H4 (cell line): ENCODE data around the gene VAV2. TPM values are rescaled to one million over a fixed set of nuclear protein-coding genes. Genes with fewer than 3 reads are reported as not detected.
"Not testable (repeated sequence)": the region's sequence is repeated elsewhere in the genome, so short reads cannot be mapped to it uniquely, and the experiment has no call there.

Experiments used
- DNase-seq: peaks from one replicate; pipeline ENCODE4 v3.0.0-alpha.2; 2015; ENCODE audit warnings: low spot score
- total RNA-seq: library from RNA; depleted of rRNA; stranded (reverse); fragments of >200 nt; shearing (Covaris generic); gene quantifications from 2 replicates; pipeline ENCODE4 v1.2.3, GENCODE V29; 2014

Gene VAV2
- total RNA-seq, 1 experiment from 2014 or later: 4.5 TPM

GRCh38 chr9:133970581-133971058, 21.5 kb downstream of the VAV2 start:
- DNase-seq: no peak

GRCh38 chr9:133969681-133970580, 22.2 kb downstream of the VAV2 start:
- no peak for DNase-seq

DNA sequence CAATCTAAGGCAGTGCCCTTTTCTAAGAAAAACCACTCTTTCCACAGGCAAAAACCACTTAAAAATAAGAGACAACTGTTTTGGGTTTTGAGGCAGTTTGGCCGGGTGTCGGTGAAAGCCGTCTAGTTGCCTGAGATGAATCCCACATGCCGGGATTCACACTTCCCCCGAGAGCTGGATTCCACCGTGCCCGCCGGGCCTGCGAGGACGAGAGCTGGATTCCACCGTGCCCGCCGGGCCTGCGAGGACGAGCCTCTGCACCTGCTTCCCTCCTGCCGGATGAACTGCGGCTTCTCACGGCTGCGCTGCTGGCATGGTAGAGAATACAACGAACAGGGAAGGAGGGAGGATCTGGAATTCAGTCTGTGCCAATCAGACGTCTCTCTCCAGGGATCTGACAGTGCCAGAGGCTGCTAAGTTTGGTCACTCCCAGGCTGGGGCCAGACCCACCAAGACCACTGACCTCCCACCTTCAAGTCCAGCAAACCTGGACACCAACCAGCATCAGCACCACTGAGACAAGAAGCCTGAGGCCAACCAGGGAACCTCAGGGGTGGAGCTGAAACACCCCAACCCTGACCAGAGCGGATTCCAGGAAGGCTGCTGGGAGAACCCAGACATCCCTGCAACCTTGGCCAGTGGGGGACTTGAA, 23.0 kb downstream of the VAV2 start:
- DNase-seq: no peak

DNA sequence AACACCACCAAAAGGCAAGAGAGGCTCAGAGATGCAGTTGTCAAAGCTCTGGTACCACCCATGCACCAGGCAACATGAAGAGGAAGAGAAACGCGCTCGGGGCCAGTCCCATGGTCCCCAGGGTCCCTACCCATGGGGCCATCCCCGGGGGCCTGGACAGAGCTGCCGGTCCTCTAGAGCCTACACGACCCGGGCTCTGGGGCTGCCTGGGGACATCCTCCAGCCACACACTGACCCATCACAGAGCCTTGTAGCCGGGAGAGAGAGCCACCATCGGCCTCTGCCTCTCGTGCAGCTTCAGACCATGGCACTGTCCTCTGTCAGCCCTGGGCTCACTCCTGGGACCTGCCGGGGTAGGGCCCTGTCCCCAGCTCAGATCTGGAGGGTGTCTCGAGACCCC, 23.7 kb downstream of the VAV2 start:
- no peak for DNase-seq

DNA sequence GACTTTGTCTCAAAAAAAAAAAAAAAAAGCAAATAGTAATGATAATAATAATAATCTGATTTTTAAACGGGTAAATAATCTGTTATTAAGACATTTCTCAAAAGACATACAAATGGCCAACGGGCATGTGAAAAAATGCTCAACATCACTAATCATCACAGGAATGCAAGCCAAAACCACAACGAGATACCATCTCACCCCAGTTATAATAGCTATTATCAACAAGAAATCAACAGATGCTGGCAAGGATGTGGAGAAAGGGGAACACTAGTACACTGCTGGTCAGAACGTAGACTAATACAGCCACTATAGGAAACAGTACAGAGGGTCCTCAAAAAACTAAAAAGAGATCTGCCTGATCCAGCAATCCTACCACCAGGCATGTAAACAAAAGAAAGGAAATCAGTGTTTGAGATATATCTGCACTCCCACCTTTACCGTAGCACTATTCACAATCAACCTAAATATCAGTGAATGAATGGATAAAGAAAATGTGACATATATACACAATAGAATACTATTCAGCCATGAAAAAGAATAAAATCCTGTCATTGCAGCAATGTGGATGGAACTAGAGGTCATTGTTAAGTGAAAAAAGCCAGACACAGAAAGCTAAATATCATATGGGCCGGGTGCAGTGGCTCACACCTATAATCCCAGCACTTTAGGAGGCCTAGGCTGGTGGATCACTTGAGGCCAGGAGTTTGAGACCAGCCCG, 24.9 kb downstream of the VAV2 start:
- DNase-seq: no peak

DNA sequence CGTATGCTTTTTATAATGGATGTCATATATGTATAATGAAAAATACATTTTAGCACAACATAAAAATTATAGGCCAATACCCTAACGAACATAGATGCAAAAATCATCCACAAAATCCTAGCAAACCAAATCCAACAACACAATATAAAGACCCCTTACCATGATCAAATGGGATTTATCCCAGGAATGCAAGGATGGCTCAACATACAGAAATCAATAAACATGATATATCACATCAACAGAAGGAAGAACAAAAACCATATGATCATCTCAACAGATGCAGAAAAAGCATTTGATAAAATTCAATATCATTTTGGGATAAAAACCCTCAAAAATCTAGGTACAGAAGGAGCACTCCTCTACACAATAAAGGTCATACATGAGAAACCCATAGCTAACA, 27.7 kb downstream of the VAV2 start:
- DNase-seq: no peak

DNA sequence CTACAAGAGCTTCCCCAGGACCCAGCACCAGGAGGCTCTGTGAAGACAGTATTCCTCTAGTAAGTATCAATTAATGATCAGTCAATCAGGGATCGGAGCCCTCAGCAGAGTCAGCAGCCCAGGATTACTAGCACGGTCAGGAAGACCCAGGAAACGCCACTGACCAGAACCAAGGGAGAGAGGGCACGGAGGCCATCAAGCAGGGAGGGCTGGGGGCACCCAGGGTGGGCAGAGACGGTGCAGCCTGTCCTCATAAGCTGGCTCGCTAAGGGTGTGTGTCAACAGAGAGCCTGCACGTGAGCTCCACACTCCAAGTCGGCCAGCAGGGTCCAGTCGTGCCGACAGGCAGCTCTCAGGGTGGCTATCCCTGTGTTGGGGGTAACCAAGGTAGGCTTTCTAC, 29.0 kb downstream of the VAV2 start:
- DNase-seq: no peak

- no peak for DNase-seq
Observed at GRCh38 chr9:133962341-133962740, 29.8 kb downstream of the VAV2 start.

GRCh38 chr9:133961226-133962165, 30.6 kb downstream of the VAV2 start:
- no peak for DNase-seq

DNA sequence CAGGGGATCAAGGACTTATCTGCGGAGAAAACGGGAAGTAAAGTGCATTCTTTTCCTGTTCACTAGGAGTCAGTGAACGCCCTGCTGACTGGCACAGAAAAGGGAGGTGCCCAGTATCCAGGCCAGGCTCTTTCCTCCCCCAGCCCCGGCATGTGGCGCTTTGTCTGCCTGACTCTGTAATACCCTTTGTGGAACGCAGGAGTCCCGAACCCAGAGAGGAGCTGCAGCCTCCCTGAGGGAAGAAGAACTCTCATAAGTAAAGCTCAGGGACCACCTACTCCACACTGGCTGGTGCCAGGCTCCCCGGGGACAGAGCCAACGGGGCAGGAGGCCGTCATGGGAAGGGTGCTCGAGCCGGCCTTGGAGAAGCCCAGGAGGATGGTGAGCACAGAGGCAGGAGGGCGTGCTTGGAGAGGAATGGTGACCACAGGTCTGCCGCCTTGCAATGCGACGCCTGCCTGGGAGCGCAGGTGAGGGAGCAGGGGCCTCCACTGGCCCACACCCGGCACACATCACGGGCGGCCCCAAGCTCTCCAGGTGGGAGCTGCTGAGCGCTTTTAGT, 31.5 kb downstream of the VAV2 start:
- no peak for DNase-seq

DNA sequence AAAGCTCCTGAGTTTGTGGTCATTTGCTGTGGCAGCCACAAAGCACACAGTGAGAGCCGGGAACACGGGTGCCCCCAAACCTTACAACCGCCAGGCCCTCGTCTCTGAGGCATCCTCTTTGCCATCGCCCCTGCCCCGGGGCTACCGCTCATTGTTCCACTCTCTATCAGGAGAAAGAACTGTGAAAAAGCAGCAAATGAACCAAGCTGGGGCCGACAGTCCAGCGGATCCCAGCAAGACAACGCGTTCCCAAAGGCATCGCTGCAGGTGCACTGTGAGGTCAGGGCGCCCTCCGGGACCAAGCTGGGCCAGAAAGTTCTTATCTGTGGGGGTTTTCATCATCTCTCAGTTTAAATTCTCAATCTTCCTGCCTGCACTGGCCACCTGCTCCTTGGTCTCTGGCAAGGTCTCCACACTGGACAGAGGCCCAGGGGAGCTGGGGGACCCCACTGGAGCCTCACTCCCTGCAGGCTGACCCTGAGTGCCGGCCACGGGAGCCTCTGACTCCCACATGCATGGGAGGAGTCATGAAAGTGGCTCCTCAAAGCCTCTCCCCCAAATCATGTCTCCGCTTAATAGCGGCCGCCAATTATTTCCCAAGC, 32.1 kb downstream of the VAV2 start:
- DNase-seq: no peak

DNA sequence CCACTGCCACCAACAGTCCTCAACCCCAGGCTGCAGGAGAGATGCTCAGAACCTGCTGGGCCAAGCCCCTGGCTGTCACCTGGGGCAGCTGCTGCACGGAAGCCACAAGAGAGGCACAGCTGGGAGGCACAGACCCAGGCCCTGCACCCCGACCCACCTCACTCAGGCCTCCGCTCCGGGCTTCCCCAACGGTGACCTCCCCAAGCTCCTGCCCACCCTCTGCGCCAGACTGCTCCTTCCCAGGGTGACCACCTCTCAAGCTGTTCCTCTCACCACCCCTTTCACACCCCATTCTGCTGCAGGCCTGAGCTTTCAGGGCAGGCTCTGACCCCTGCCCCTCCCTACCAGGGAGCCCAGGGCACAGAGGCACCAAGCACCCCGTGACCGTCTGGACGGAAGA, 33.0 kb downstream of the VAV2 start:
- no peak for DNase-seq

DNA sequence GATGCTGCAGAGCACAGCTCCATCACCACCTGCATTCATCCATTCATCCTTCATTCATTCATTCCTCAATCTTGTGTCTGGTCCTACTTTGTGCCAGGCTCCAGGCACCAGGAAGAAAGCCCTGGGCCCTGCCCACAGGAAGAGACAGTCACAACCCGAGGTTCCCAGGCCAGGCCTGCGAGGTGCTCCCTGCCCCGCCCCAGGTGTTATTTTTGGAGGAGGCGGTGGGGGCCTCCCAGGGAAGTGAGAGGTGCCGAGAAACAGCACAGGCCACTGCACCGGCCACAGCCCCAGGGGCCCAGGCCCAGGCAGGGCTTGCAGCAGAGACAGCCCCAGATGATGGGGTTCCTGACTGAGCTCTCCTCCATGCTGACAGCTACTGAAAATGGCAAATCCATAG, 33.4 kb downstream of the VAV2 start:
- DNase-seq: no peak

DNA sequence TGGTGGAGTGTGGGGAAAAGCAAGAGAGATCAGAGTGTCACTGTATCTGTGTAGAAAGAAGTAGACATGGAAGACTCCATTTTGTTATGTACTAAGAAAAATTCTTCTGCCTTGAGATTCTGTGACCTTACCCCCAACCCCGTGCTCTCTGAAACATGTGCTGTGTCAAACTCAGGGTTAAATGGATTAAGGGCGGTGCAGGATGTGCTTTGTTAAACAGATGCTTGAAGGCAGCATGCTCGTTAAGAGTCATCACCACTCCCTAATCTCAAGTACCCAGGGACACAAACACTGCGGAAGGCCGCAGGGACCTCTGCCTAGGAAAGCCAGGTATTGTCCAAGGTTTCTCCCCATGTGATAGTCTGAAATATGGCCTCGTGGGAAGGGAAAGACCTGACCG, 34.4 kb downstream of the VAV2 start:
- not testable (repeated sequence) for DNase-seq

DNA sequence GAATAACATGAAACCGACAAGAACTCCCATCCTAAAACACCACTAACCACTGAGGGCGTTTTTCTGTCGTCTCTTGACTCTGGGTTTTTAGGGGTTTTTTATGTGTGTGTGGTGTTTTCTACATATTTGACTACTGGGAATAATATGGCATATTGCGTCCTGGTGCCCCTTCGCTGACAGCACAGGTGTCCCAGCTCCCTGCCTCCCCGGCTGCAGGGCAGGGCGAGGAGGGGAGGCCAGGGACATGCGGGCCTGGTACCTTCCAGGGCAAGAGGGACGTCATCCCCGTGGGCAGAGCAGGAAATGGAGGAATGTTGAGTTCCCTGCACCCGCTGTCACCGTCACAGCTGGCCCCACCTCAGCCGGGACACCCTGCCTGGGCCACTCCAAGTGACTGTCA, 34.8 kb downstream of the VAV2 start:
- DNase-seq: no peak

DNA sequence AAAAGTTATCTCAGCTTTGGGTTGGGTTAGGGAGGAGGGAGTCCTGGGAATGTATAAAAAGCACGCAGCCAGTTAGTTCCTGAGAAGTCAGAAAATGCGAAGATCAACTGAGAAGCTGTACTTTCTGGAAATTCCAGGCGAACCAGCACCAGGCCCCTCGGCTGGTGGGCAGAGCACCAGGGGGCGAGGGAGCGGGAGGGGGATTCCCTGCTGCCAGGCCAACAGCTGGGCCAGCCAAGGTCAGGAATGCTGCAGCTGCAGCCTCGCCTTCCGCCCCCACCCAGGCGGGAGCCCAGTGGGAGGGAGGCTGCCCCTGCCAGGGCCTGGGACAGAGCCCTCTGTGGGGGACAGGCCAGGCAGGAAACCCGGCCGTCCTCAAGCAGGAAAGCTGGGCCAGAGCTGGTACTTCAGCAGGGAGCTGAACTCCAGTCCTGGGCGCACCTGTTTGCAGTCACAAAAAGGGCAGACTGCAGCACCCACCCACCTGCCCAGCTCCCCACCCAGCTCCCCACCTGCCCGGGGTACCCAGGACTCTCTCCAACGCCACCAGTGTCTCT, 35.5 kb downstream of the VAV2 start:
- DNase-seq: no peak

DNA sequence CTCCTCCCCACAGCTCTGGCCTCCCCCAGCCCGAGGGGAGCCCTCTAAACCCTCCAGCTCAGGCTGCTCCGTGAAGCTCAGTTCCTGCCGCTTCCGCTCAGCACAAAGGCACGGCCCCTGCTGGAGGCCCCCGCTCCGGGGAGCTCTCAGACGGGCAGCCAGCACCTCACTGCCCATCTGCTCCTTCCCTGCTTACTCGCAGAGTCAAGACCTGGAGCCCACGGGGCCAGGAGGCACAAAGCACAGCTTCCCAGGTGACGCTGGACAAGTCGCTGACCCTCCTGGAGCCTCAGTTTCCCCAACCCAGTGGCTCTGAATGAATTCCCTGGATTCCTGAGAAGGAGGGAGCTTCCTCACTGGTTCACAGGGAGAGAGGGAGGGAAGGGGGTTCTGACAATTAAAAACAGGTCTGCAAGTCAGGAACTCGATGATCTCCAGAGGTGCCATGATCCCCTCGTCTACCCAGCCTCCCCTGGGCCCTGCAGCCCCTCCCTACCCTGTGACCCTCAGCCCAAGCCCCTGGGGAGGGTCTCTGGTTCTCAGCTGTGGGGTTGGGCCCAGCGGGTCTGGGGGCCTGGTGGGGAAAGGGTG, 36.2 kb downstream of the VAV2 start:
- no peak for DNase-seq

DNA sequence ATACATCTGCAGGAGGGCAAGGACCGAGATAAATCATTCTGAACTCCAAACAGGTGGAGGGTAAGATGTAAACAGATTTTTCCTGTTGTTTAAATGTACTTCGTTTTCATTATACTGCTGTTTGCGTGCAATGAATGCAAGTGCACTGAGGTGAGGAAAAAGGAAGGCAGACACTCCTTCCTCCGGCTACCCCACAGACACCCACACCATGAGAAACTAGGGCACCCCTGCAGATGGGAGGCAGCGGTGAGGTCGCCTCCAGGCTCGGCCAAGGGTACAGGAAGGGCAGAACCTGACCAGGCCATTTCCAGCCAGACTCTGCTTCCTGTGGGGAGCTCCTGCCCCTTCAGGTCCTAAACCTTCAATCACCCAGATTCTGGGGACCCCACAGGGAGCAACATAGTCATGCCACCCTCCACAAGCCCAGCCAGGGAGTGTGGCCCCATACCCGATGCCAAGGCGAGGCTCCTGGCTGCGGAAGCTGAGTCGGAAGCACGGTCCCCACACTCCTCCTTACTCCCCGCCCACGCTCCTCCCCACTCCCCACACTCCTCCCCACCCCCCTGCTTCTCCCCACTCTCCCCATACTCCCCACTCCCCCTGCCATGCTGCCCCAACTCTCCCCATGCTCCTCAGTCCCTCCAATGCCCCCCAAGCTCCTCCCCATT, 37.1 kb downstream of the VAV2 start:
- no peak for DNase-seq

- no peak for DNase-seq
Observed at GRCh38 chr9:133953976-133954709, 38.0 kb downstream of the VAV2 start.
